ENCODE measurements around the gene MAPK12.

GRCh38 chr22:50266994-50267393, 5.5 kb upstream of the MAPK12 start:
- TF ChIP-seq CTCF (conservative IDR thresholded peaks at IDR 0.05): no peak
- TF ChIP-seq ZFX (IDR thresholded peaks at IDR 0.05): no peak
